ENCODE results near the gene ALDH1A1.

The ALDH1A1 gene

GRCh38 chr9:72984226-72984947 lies 31.5 kb upstream of the ALDH1A1 start:
- DNase-seq (ENCODE audit: low read depth in 2 of 2), result no peak
- TF ChIP-seq, protein P1, sequence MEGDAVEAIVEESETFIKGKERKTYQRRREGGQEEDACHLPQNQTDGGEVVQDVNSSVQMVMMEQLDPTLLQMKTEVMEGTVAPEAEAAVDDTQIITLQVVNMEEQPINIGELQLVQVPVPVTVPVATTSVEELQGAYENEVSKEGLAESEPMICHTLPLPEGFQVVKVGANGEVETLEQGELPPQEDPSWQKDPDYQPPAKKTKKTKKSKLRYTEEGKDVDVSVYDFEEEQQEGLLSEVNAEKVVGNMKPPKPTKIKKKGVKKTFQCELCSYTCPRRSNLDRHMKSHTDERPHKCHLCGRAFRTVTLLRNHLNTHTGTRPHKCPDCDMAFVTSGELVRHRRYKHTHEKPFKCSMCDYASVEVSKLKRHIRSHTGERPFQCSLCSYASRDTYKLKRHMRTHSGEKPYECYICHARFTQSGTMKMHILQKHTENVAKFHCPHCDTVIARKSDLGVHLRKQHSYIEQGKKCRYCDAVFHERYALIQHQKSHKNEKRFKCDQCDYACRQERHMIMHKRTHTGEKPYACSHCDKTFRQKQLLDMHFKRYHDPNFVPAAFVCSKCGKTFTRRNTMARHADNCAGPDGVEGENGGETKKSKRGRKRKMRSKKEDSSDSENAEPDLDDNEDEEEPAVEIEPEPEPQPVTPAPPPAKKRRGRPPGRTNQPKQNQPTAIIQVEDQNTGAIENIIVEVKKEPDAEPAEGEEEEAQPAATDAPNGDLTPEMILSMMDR (IDR thresholded peaks at IDR 0.05; ENCODE audit: low read depth, low read length), result no peak
- H3K4me3 ChIP-seq (replicated peaks in 1 of 2; ENCODE audit: low read depth in 2 of 2, low read length in 2 of 2), result no peak overlapping the region

- no peak overlapping the region for H3K4me3 ChIP-seq (replicated peaks in 1 of 2; ENCODE audit: low read depth in 2 of 2, low read length in 2 of 2)
- TF ChIP-seq, protein P1 (IDR thresholded peaks at IDR 0.05; ENCODE audit: low read depth, low read length), result no peak
- DNase-seq (ENCODE audit: low read depth in 2 of 2), result no peak
These were observed 30.8 kb upstream of the ALDH1A1 start for GRCh38 chr9:72983512-72984225.

- H3K4me3 ChIP-seq (replicated peaks in 1 of 2; ENCODE audit: low read depth in 2 of 2, low read length in 2 of 2), result no peak overlapping the region
- DNase-seq (ENCODE audit: low read depth in 2 of 2), result no peak
- TF ChIP-seq, protein P1 (IDR thresholded peaks at IDR 0.05; ENCODE audit: low read depth, low read length), result no peak
These were observed 30.2 kb upstream of the ALDH1A1 start for GRCh38 chr9:72983056-72983455.

DNA sequence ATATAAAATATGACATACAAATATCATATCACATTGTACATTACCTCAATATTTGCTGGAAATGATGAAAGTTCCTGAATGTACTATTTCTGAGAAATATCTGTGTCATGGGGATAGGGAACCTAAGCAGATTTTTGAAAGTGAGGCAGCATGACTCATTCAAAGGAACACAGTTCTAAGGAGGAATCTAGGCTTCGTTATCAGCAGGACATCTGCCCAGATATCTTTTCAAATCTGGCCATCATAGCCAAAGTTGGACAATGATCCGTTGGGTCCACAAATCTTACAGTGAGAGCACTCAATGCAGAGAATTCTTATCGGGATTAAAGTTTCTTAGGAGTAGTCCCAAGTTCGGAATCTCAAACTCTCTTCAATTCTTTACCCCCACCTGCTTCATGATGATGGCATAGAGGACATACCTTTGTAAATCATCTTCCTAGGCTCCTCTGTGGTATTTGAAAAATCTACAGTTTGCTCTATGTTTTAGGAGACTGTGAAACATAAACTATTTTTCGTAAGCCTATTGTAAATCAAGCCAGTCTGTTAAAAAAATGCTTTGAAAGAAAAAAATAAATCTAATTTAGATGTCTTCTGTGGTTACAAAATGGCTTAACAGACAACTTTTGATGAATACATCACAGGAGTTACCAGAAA lies 29.4 kb upstream of the ALDH1A1 start:
- DNase-seq (ENCODE audit: low read depth in 2 of 2), result no peak
- H3K4me3 ChIP-seq (replicated peaks in 1 of 2; ENCODE audit: low read depth in 2 of 2, low read length in 2 of 2), result no peak overlapping the region
- TF ChIP-seq, protein P1 (IDR thresholded peaks at IDR 0.05; ENCODE audit: low read depth, low read length), result no peak

GRCh38 chr9:72981433-72981832 lies 28.6 kb upstream of the ALDH1A1 start:
- no peak for DNase-seq (ENCODE audit: low read depth in 2 of 2)
- no peak overlapping the region for H3K4me3 ChIP-seq (replicated peaks in 1 of 2; ENCODE audit: low read depth in 2 of 2, low read length in 2 of 2)
- TF ChIP-seq, protein P1 (IDR thresholded peaks at IDR 0.05; ENCODE audit: low read depth, low read length), result no peak

GRCh38 chr9:72980600-72981265 lies 27.9 kb upstream of the ALDH1A1 start:
- no peak overlapping the region for H3K4me3 ChIP-seq (replicated peaks in 1 of 2; ENCODE audit: low read depth in 2 of 2, low read length in 2 of 2)
- DNase-seq (ENCODE audit: low read depth in 2 of 2), result no peak
- TF ChIP-seq, protein P1 (IDR thresholded peaks at IDR 0.05; ENCODE audit: low read depth, low read length), result no peak
